GM08714 (cell line): ENCODE data around the gene PLCH1.
"Not testable (repeated sequence)": the region's sequence is repeated elsewhere in the genome, so short reads cannot be mapped to it uniquely, and the experiment has no call there.

Source experiments
- H3K4me3 ChIP-seq: fragments of 200-500 bp; sonication (Bioruptor generic); 2 replicates; pipeline ENCODE4 v1.5.1; 2014; ENCODE audit warnings: mild to moderate bottlenecking, low read length, inconsistent platforms
- ZNF274 ChIP-seq: IDR thresholded peaks from 2 replicates; pipeline ENCODE4 v1.6.1; 2012; ENCODE audit warnings: mild to moderate bottlenecking, low read depth, low read length

Gene PLCH1

DNA sequence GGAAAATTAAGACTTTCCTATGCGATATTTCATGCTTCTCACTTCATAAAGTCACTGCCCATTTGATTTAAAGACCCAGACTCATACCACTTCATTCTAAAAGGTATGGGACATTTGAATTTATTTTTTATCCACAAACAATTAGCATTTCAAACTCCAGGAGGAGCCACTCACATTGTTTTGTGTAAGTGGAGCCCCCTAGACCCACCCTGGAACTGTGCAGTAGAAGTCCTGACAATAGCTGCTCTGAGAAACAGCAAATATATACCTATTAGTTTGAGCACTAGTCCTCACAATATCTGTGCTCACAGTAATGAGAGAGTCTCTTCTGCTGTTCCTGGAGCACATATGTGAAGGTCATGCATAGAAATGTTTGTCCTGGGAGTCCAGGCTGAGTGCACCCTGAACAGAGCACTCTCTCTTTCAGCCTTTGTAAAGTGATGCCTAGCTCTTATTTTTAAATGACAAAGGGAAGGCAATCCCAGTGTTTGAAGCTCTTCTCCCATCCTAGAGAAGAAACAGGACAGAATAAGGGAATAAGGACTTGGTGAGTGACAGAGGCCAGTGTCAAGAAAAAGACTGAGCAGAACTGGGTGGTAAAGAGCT, 323.9 kb downstream of the PLCH1 start:
- TF ChIP-seq ZNF274, result no peak
- no peak overlapping the region for H3K4me3 ChIP-seq

DNA sequence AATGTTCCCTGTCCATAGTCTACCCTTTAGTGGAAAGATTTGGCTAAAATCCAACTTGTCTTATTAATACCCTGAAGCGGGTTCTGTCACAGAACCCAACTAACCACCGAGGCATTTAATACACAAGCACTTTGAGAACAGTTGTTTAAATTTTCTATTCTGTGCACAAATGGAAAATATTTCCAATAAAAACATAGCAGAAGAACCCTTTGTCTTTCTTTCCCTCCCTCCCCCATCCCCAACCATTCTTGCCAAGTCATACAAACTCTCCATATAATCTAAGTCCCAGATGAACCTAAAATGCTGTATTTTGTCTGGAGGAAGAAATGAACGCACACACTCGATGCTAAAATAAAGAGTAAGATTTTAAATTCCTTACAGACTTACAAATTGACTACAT, 324.5 kb downstream of the PLCH1 start:
- no peak for TF ChIP-seq ZNF274
- H3K4me3 ChIP-seq, result no peak overlapping the region

DNA sequence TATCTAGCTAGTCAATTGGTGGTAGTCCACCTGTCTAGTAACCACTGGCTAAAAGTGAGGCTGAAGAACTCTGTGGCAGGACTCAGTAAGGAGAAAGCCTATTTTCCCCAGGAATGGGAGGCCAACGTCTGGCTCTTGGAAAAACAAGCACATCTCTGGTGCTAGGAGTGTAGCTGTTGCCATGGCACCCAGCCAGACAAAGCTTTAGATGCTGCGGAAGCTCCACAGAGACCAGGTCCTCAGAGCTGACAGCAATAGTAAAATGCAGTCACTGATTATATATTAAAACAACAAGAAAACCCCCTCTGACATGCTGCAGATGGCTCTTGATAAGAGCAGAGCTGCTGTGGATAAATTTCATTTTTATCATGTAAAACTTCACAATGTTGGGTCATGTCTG, 326.5 kb downstream of the PLCH1 start:
- no peak for TF ChIP-seq ZNF274
- H3K4me3 ChIP-seq, result no peak overlapping the region

DNA sequence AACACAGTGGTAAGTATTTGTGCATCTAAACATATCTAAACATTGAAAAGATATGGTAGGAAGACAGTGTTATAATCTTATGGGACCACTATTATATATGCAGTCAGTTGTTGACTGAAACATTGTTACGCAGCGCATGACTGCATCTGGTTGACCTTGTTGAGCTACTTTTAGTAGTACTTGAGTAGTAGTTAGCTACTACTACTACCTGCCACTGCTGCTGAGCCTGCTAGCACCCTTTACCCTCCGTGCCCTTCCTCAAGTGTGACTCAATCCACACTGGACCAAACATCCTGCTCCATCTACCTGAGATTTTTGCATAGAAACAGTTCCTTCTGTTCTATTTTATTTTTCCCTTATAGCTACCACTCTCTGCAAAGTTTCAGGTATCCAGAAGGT, 327.8 kb downstream of the PLCH1 start:
- no peak overlapping the region for H3K4me3 ChIP-seq
- no peak for TF ChIP-seq ZNF274

DNA sequence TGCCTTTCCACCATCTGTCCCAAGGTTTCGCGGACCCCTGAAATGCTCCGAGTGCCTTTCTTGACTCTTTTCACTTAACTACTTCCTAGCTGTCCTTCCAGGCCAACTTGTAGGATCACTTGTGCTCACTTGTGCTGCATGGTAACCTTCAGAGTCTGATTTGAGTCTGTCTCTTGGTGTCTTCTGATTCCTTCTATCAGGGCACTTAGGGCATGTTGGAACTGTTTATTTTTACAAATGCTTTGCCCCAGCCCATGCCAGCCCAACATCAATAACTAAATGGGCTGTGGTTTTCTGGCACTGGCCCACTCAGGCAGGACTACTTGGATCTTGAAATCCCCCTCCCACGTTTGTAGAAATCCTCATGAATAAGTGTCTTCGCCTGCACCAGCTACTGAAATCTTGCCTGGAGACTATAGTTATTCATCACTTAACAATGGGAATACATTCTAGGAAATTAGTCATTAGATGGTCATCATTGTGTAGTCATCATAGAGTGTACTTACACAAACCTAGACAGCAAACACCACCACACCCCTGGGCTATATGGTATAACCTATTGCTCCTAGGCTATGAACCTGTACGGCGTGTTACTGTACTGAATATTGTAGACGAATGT, 328.3 kb downstream of the PLCH1 start:
- TF ChIP-seq ZNF274, result no peak
- no peak overlapping the region for H3K4me3 ChIP-seq

DNA sequence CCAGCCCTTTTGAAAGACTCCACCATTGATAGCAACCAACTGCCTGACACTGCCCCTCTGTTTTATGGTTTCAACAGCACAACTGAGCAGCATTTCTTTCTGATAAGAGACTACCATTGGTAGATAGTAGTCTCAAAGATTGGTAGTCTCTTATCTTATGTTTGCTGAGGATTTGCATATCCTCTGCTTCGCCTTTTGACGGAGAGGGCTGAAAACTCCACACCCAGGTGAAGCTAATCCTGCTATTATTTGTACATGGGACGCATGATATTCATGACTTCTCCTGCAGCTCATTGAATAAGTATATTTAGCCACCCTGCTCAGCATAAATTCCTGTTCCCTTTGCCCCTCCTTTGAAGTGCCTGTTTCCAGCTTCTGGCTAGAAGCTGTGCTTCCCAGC, 332.0 kb downstream of the PLCH1 start:
- no peak for TF ChIP-seq ZNF274
- no peak overlapping the region for H3K4me3 ChIP-seq

DNA sequence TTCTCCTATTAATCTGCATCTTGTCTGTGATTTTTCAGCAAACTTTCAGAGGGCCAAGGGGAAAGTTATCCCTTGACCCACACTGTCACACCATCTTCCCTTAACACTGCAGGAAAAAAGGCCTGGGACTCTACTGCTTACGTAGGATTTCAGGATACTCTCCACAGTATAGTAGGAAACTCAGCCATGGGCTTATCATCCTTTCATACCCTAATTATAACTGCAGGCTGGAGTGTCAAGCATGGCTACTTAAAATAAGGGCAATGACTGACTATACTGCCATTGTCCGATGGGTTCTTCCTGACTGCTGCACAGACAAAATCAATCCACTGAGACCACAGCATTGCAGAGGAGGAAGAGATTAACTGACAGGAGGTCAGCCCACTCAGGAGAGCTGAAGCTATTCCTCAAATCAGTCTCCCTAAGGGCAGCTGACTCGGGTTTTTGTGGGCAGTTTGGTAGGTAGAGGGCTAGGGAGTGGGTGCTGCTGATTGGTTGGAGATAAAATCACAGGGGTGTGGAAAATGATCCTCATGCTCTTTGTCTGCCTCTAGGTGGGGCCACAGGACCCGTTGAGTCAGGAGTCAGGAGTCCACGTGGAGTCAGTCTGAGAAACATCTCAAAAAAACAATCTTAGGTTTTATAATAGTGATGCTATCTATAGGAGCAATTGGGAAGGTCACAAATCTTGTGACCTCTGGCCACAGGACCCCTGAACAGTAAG, 333.2 kb downstream of the PLCH1 start:
- no peak overlapping the region for H3K4me3 ChIP-seq
- TF ChIP-seq ZNF274, result no peak

DNA sequence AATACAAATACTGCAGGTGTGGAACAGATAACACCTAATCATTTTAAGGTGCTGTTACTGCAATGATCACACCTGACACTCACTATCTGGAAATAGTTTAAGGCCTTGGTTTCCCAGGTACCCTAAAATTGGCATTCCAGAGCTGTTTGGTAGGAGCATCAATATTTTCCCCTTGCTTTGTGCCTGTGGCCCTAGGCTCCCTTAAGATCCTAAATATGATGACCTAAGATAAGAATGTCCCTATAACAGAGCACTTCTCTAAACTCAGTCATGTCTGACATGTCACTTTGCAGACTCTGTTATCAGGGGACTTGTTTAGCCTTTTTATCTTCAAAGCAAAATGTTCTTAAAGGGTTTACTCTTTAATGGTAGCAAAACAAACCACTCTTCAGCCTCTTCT, 335.5 kb downstream of the PLCH1 start:
- no peak overlapping the region for H3K4me3 ChIP-seq
- no peak for TF ChIP-seq ZNF274

DNA sequence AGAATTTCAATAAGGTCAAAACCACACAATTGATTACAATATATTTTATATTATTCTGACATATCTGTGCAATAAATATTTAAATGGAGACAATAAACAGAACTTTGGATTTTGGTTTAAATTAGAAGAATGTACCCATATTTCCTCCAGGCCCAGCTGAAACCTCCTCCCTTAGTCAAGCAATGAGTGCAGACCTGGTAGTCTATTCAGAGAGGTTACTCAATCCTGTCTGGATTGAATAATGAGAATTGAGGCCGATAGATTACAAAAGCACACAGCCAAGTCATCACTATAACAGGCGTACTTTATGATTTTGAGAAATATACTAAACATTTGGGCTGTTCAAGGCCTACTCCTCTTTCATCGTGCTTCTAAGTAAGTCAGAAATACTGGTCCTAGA, 336.9 kb downstream of the PLCH1 start:
- H3K4me3 ChIP-seq, result no peak overlapping the region
- TF ChIP-seq ZNF274, result no peak

DNA sequence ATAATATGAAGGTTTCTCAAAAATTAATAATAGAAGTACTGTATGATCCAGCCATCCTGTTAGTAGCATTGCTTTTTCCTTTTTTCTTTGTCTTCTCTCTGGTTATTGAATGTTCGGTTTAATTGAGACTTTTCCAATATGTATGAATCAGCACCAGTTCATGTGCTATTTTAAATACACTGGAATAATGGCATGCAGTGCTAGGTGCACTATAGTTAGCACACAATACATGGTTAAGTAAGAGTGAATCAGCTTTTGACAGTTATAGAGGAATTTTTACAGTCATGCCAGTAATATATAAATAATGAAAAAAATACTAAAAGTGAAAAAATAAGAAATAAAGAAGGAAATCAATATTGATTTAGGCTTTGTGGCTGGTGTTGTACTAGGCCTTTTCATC, 337.5 kb downstream of the PLCH1 start:
- TF ChIP-seq ZNF274, result no peak
- no peak overlapping the region for H3K4me3 ChIP-seq

DNA sequence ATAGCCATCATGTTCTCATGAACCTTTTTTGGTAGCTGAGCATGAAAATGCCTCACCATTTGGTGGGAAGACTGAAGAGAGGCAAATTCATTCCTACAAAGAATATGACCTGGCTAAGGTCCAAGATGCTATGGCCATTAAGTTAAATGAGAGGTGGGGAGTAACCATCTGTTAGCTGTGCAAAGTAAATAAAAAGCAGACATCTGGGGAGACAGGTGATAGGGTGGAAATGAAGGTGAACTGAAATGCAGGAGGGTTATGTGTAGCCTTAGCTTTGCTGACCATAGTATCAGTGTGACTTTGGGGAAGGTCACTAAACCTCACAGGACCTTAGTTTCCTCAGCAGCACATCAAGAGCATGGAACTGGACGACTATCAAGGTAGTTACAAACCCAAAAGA, 340.4 kb downstream of the PLCH1 start:
- TF ChIP-seq ZNF274, result no peak
- H3K4me3 ChIP-seq, result no peak overlapping the region

DNA sequence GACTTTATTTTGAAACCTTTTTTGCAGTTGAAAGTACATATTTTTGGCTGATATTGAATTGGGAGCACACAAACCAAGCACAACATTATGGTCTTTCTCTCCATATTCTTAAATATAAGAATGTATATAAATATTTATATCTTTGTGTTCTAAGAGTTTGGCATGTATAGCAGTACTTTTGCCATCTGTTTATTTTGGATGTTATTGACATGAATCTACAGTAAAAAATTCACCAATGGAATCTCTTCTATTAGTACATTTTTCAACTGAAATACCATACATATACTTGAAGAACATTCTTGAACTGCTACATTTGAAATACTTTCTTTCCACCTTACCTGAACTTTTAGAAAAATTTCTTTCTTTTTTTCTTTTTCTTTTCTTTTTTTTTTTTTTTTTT, 342.2 kb downstream of the PLCH1 start:
- TF ChIP-seq ZNF274, result no peak
- no peak overlapping the region for H3K4me3 ChIP-seq

DNA sequence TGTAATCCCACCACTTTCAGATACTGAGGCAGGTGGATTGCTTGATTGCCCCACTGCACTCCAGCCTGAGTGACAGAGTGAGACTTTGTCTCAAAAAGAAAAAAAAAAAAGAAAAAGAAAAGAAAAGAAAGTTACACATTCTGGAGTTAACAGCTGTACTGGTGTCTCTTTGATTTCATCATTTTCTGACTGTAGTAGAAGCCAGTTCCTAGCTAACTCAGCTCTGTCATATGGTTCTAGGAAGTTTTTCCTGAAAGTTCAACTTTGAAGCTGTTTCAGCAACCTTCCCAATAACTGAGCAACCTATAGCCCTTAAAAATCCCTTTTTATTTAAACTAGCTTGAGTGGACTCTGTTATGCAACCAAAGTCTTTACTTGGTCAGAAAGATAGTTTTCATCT, 346.8 kb downstream of the PLCH1 start:
- H3K4me3 ChIP-seq, result no peak overlapping the region
- TF ChIP-seq ZNF274, result no peak

DNA sequence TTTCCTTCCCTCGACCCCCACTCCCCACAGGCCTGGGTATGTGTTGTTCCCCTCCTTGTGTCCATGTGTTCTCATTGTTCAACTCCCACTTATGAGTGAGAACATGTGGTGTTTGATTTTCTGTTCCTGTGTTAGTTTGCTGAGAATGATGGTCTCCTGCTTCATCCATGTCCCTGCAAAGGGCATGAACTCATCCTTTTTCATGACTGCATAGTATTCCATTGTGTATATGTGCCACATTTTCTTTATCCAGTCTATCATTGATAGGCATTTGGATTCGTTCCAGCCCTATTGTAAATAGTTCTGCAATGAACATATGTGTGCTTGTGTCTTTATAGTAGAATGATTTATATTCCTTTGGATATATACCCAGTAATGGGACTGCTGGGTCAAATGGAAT, 350.0 kb downstream of the PLCH1 start:
- not testable (repeated sequence) for H3K4me3 ChIP-seq

DNA sequence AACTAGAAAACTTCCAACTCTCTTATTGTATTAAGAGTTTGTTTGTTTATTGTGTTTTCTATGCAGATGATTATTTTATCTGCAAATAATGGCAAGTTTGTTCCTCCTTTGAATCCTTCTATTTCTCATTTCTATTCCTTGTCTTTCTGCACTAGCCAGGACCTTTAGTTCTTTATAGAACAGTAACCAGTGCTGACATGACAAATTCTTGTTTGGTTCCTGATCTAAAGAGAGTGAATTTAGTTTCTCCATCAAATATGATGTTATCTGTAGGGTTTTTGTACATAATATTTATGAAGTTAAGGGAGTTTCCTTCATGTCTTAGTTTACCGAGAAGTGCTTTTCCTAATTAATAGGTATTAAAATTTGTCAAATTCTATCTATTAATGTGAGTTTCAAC, 350.6 kb downstream of the PLCH1 start:
- TF ChIP-seq ZNF274, result no peak
- H3K4me3 ChIP-seq, result no peak overlapping the region
